Astrocyte (in vitro differentiated cells and primary cell): Measurements from ENCODE around the gene COL9A3. TPM values are rescaled to one million over a fixed set of nuclear protein-coding genes. Genes with fewer than 3 reads are reported as not detected.
A peak's percentile ranks its signal among the peaks of the same experiment; 100 is the strongest.

ENCODE experiments used
- DNase-seq: peaks from one replicate; pipeline ENCODE4 v3.0.0-alpha.2; 2010; ENCODE audit warnings: low read depth
- FAIRE-seq: peaks from 2 replicates; lab custom pipeline; 2011; peaks lifted over from hg19 to GRCh38; lab: Jason Lieb, UNC
- H2AFZ ChIP-seq: 2 replicates; pipeline ENCODE4 v1.6.0; 2012; ENCODE audit warnings: low read depth, low read length, inconsistent platforms
- H3K27ac ChIP-seq: 2 replicates; pipeline ENCODE4 v1.5.1; 2011; ENCODE audit warnings: low read depth, low read length, inconsistent platforms
- H3K27me3 ChIP-seq: 2 replicates; pipeline ENCODE4 v1.6.0; 2011; ENCODE audit warnings: low read length, inconsistent platforms; ENCODE audit not compliant: insufficient read depth
- H3K36me3 ChIP-seq: 2 replicates; pipeline ENCODE4 v1.5.1; 2011; ENCODE audit warnings: low read length, inconsistent platforms; ENCODE audit not compliant: insufficient read depth
- H3K4me1 ChIP-seq: 2 replicates; pipeline ENCODE4 v1.5.1; 2011; ENCODE audit warnings: low read length, inconsistent platforms; ENCODE audit not compliant: insufficient read depth
- H3K4me2 ChIP-seq: 2 replicates; pipeline ENCODE4 v1.6.0; 2012; ENCODE audit warnings: low read length, inconsistent platforms
- H3K4me3 ChIP-seq: 2 replicates; pipeline ENCODE4 v1.5.1; 2011; ENCODE audit warnings: low read depth, mild to moderate bottlenecking, low read length, inconsistent platforms; ENCODE audit not compliant: insufficient read depth
- H3K79me2 ChIP-seq: 2 replicates; pipeline ENCODE4 v1.6.0; 2012; ENCODE audit warnings: mild to moderate bottlenecking, low read length, inconsistent platforms; ENCODE audit not compliant: insufficient read depth
- H3K9ac ChIP-seq: 2 replicates; pipeline ENCODE4 v1.6.0; 2012; ENCODE audit warnings: mild to moderate bottlenecking, low read length, inconsistent platforms
- H3K9me3 ChIP-seq: 2 replicates; pipeline ENCODE4 v1.5.1; 2012; ENCODE audit warnings: low read depth, mild to moderate bottlenecking, low read length, inconsistent platforms; ENCODE audit not compliant: insufficient read depth
- H4K20me1 ChIP-seq: 2 replicates; pipeline ENCODE4 v1.6.0; 2012; ENCODE audit warnings: low read length, inconsistent platforms; ENCODE audit not compliant: insufficient read depth
- H3K27ac Mint-ChIP-seq: one replicate; pipeline ENCODE4 v1.8.0; 2021; ENCODE audit warnings: mild to moderate bottlenecking, mixed read lengths; ENCODE audit not compliant: unreplicated experiment
- H3K27me3 Mint-ChIP-seq: one replicate; pipeline ENCODE4 v1.8.0; 2021; ENCODE audit warnings: low read depth, mixed read lengths; ENCODE audit not compliant: unreplicated experiment
- H3K36me3 Mint-ChIP-seq: one replicate; pipeline ENCODE4 v1.8.0; 2021; ENCODE audit warnings: low read depth, mixed read lengths; ENCODE audit not compliant: unreplicated experiment
- H3K4me1 Mint-ChIP-seq: one replicate; pipeline ENCODE4 v1.8.0; 2021; ENCODE audit warnings: low read depth, mixed read lengths; ENCODE audit not compliant: unreplicated experiment
- H3K4me3 Mint-ChIP-seq: one replicate; pipeline ENCODE4 v1.8.0; 2021; ENCODE audit warnings: mild to moderate bottlenecking, moderate library complexity, mixed read lengths; ENCODE audit not compliant: unreplicated experiment
- H3K9me3 Mint-ChIP-seq: one replicate; pipeline ENCODE4 v1.8.0; 2021; ENCODE audit warnings: mild to moderate bottlenecking, mixed read lengths; ENCODE audit not compliant: unreplicated experiment
- EZH2 ChIP-seq: IDR thresholded peaks from 2 replicates; pipeline ENCODE4 v1.6.1; 2012; ENCODE audit warnings: mild to moderate bottlenecking, low read length, inconsistent platforms; ENCODE audit not compliant: insufficient read depth
- total RNA-seq: library from RNA; stranded (reverse); gene quantifications from 2 replicates; pipeline ENCODE4 v1.2.1, GENCODE V29; 2021
- TF ChIP-seq, protein P1 (sequence below): IDR thresholded peaks from 2 replicates; pipeline ENCODE4 v1.5.1; 2011; ENCODE audit warnings: low read depth, mild to moderate bottlenecking, inconsistent platforms, low read length, moderate library complexity; ENCODE audit not compliant: insufficient read depth

Gene COL9A3
- total RNA-seq, 1 donor from 2014 or later: 43.0 TPM

DNA sequence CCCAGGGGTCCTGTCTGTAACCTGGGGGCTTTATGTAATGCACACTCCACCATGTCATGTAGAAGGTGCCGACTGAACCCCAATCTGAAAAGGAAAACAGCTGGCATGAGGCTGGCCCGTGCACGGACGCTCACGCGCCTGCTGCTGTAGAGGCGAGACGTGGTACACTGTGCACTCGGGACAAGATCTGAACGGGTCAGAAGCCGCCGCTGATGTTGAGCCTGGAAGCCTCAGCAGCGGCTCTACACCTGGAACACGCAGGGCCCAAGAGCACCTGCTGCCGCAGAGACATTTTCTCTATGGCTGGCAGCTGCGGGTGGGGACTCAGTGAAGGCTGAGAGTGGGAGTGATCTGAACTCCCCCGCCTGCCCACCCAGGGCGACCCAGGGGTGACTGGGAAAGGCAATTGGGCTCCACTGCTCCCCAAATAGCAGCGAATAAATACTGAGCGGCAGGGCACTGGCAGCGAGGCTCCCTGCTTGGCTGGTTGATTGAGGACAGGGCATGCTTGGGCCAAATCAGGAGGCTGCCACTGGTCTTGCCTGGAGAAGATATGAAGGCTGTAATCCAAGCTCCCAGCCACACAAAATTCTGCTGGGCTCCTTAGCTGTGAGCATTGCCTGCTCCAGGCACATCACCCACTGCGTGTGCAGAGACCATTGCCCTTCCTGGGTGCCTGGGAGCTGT is 14.7 kb upstream of the COL9A3 start:
- Mint-ChIP-seq H3K36me3 (peaks cover 23% of the 10 kb centered on the region), H3K4me1 (peaks cover 14% of the 10 kb centered on the region), H3K4me3 (no peak overlapping the region), H3K27me3 (no peaks in the 10 kb centered on the region), H3K9me3 (no peaks in the 10 kb centered on the region), H3K27ac (no peak overlapping the region)
- no peak overlapping the region for H3K27ac ChIP-seq
- H3K27me3 ChIP-seq: no peaks in the 10 kb centered on the region
- DNase-seq: no peak
- peaks cover 19% of the 10 kb centered on the region for H3K4me1 ChIP-seq
- H2AFZ ChIP-seq: no peak overlapping the region
- H3K79me2 ChIP-seq: peaks cover 28% of the 10 kb centered on the region
- no peak overlapping the region for H3K9ac ChIP-seq
- H3K9me3 ChIP-seq: no peaks in the 10 kb centered on the region
- peaks cover 7% of the 10 kb centered on the region for H3K36me3 ChIP-seq
- no peak overlapping the region for H3K4me3 ChIP-seq
- no peak for FAIRE-seq
- H4K20me1 ChIP-seq: peaks cover 50% of the 10 kb centered on the region
- TF ChIP-seq, protein P1, sequence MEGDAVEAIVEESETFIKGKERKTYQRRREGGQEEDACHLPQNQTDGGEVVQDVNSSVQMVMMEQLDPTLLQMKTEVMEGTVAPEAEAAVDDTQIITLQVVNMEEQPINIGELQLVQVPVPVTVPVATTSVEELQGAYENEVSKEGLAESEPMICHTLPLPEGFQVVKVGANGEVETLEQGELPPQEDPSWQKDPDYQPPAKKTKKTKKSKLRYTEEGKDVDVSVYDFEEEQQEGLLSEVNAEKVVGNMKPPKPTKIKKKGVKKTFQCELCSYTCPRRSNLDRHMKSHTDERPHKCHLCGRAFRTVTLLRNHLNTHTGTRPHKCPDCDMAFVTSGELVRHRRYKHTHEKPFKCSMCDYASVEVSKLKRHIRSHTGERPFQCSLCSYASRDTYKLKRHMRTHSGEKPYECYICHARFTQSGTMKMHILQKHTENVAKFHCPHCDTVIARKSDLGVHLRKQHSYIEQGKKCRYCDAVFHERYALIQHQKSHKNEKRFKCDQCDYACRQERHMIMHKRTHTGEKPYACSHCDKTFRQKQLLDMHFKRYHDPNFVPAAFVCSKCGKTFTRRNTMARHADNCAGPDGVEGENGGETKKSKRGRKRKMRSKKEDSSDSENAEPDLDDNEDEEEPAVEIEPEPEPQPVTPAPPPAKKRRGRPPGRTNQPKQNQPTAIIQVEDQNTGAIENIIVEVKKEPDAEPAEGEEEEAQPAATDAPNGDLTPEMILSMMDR: no peak
- no peak for TF ChIP-seq EZH2
- H3K4me2 ChIP-seq: no peak overlapping the region

DNA sequence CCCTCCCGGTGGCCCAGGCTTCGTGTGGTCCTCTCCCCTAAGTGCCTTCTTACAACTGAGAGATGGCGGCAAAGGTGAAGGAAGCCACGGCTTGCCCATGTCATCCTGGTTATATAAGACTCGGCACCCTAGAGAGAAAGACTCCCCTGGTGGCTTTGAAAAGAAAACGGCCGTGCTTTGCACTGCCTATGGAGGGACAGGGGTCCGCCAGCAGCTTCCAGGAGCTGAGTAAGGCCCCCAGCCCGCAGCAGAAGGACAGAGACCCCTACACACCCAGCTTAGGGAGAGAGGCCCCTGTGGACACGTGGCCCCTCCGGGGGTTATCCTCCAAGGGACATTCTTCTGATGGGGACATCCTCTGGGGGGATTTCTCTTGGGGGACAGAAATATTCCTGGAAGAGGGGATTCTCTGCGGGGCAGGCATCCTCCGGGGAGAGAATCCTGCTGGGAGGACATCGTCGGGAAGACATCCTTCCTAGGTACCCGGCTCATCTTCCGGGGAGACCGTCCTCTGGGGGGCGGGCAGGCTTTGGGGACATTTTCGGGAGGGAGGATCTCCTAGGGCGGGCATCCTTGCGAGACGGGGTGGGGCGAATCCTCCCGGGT is 12.7 kb upstream of the COL9A3 start:
- Histone ChIP-seq H3K4me3 (peak overlapping the region; percentile 48), H2AFZ (peak overlapping the region; percentile 47), H3K27ac (no peak overlapping the region), H3K9ac (peak overlapping the region; percentile 60), H3K27me3 (no peaks in the 10 kb centered on the region), H3K4me1 (peaks cover 13% of the 10 kb centered on the region), H4K20me1 (peaks cover 47% of the 10 kb centered on the region), H3K36me3 (peaks cover 8% of the 10 kb centered on the region), H3K79me2 (peaks cover 29% of the 10 kb centered on the region), H3K4me2 (peak overlapping the region; percentile 96), H3K9me3 (no peaks in the 10 kb centered on the region)
- no peak for FAIRE-seq
- Mint-ChIP-seq H3K36me3 (peaks cover 16% of the 10 kb centered on the region), H3K4me1 (peaks cover 10% of the 10 kb centered on the region), H3K27me3 (no peaks in the 10 kb centered on the region), H3K4me3 (peak overlapping the region; percentile 88), H3K27ac (peak overlapping the region; percentile 69), H3K9me3 (no peaks in the 10 kb centered on the region)
- TF ChIP-seq, protein P1: no peak
- no peak for TF ChIP-seq EZH2
- DNase-seq: no peak
